GM19240 (cell line): ENCODE data around the gene VTCN1.
"Not testable (repeated sequence)": the region's sequence is repeated elsewhere in the genome, so short reads cannot be mapped to it uniquely, and the experiment has no call there.

Source experiments
- DNase-seq: peaks from one replicate; pipeline ENCODE4 v3.0.0; 2011; ENCODE audit warnings: low spot score; ENCODE audit not compliant: insufficient read length

Gene VTCN1

DNA sequence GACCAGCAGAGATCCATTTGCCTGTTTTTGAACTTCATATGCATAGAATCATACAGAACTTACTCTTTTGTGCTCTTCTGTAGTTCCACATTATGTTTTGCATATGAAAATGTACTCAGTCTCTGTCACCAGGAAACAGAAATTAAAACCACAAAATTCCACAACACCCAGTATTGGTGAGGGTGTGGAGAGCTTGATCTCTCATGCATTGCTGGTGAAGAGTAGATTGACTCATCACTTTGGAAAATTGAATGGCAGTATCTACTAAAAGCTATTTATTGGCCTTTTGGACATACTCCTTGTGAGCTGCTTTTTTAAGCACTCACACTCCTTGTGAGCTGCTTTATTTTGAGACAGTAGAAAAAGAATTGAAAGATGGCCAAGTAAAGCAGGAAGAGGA, 43.3 kb downstream of the VTCN1 start:
- DNase-seq = no peak

GRCh38 chr1:117166076-117166475, 44.7 kb downstream of the VTCN1 start:
- no peak for DNase-seq

DNA sequence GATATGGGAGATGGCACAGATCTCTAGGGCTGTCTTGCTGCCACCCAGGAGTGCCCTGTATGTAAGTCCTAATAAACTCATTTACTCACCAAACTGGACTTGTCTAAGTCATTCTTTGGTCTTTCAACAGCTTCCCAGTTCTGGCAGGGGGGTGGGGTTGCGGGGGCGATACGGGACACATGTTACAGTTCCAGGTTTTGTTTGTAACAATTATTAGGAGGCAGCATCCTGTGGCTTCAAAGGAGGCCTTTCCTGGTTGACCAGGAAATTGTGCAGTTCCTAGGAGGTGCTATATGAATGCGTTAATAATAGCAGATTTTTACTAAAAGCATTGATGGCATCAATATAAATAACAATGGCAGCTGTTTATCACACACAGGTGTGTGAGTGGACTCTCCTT, 46.5 kb downstream of the VTCN1 start:
- DNase-seq = no peak

GRCh38 chr1:117162816-117163215, 47.9 kb downstream of the VTCN1 start:
- DNase-seq = no peak

GRCh38 chr1:117161887-117162286, 48.8 kb downstream of the VTCN1 start:
- no peak for DNase-seq

- DNase-seq = not testable (repeated sequence)
These were observed 59.4 kb downstream of the VTCN1 start for GRCh38 chr1:117151305-117151704.

- no peak for DNase-seq
These were observed 60.4 kb downstream of the VTCN1 start for GRCh38 chr1:117150316-117150715.

DNA sequence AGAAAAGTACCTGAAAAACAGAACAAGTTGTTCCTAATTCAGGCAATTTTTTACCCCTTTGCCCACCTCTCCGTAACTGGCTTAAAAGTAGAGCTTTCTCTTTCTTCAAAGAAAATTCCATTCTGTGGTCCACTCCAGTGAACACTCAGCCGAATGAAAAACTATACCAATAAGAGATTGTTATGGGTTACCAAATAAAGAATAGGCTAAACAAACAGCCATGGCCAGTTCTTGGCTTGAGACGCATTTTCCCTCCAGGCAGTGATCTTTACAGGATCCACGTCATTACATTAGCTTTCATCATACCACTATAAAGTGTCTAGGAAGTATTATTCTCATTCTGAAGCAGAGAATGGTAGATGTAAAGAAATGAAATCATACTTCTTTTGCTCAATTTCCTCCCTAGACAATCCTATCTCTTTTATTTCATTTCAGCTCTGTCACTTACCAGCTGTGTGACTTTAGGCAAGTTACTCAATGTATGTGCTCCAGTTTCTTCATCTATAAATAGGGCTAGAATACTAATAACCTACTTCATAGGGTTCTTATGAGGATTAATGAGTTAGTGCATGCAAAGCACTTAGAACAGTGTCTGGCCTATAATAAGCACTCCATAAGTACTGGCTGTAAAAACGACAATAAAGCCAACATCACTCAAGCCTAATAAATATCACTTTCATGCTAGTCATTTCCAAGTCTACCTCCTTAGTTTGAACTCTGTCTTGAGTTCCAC, 62.7 kb downstream of the VTCN1 start:
- no peak for DNase-seq

DNA sequence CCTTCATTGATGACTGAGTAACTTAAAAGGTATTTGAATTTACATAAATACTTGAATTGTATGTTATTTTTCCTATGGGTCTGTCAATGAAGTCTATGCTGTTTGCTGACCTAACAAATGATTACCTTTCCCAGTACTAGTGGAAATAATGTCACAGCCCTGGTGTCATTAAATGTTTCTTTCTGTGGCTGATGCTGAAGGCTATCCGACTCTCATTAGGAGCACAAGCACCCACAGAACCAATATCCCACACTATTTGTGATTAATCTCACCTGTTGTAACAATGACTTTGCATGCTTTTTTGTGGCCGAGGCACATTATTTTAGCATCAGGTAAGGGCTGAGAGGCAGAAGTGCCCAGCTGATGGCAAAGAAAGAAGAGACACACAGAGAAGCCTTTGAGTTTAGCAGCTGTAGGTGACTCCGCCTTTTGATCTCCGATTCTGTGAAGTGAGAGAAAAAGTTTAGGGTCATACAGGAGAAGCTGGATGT, 63.3 kb downstream of the VTCN1 start:
- DNase-seq = no peak

DNA sequence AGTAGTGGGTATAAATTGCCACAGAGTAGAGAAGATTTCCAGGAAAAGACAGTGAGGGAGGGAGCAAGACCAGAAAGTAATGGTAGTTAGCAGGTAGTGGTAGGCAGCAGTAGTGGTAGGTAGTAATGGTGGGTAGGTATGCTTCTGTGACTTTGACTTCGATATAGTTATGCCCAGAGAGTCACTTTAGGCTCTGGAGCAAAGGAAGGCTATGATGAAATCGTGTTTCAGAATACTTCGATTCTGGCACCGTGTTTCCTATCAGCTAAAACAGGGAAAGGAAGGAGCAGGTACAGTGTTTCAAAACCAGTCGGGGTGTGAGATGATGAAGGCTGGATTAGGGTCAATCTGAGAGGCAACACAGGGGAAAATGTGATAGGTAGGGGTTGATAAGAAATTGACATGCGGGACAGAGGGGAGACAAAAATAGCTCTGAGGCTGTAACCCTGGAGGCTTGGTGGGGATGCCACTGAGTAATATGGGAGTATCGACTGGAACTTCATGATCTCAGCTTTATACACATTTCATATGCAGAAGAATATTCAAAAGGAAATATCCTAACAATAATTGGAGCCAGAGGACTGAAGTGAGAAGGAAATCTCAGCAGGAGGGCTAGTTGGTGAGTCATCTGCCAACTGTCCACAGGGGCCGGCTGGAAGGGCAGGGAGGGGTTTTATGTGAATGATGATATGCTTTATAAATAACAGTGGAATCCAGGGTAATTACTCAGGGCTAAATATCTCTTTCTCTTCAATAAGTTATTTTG, 64.0 kb downstream of the VTCN1 start:
- DNase-seq = no peak

- no peak for DNase-seq
These were observed 64.7 kb downstream of the VTCN1 start for GRCh38 chr1:117146072-117146471.

DNA sequence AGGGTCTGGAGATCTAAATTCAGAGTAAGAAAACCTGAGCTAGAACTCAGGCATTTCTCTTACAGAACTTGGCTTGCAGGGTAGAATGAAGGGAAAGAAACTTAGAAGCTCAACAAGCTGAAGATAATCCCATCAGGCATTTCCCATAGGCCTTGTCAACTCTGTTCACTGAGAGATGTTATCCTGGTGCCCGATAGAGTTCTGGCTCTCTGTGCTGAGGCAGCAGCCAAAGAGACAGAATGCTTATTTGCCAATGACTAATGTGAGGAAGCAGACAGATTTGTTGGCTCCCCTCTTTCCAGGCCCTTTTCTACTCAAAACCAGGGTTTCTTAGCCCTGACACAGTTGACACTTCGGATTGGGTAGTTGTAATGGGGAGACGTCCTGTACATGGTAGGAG, 66.9 kb downstream of the VTCN1 start:
- DNase-seq = no peak

DNA sequence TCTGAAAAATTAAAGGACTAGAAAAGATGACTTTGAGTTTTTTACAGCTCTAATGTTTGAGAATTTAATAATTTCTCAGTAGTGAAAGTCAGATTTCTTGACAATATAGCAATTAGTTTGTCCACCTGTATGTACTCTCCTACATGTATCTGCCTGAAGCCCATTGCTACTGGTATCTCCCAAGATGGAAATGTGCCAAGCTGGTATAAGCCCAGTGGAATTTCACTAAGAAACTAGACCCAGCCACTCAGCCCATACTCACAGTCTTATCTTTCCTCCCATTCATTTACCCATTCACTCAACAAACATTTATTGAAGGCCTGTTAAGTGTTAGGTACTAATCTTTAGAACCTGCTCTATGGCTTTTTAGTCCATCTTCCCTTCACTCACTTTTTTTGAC, 67.6 kb downstream of the VTCN1 start:
- no peak for DNase-seq

- DNase-seq = no peak
These were observed 68.5 kb downstream of the VTCN1 start for GRCh38 chr1:117142200-117142599.

- DNase-seq = no peak
These were observed 72.2 kb downstream of the VTCN1 start for GRCh38 chr1:117138561-117138960.

DNA sequence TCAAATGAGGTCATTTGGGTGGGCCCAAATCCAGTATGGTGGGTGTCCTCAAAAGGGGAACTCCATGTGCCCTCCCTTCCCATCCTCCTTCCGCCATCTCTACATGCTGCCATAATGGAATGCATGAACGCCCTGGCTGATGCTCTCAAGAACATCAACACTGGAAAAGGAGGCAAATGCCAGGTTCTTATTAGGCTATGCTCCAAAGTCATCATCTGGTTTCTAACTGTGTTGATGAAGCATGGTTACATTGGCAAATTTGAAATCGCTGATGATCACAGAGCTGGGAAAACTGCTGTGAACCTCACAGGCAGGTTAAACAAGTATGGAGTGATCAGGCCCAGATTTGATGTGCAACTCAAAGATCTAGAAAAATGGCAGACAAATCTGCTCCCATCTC, 72.6 kb downstream of the VTCN1 start:
- no peak for DNase-seq

- no peak for DNase-seq
These were observed 73.4 kb downstream of the VTCN1 start for GRCh38 chr1:117137281-117137855.

- DNase-seq = no peak
These were observed 74.0 kb downstream of the VTCN1 start for GRCh38 chr1:117136749-117137148.

GRCh38 chr1:117135329-117135728, 75.4 kb downstream of the VTCN1 start:
- no peak for DNase-seq

DNA sequence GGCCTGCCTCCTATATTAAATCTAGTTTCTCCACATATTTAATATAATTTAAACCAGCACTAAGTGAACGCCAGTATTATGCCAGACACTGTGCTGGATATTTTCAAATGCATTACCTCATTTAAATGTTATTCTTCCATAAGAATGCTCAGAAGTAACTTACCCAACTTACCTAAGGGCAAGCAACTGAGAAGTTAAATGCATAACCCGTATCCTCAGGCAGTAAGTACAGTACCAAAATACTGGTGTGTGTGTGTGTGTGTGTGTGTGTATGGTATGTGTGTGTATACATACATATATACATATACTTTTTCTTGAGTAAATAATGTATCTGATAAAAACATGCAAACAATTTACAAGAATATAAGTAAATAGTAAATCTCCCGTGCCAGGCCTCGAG, 80.2 kb downstream of the VTCN1 start:
- DNase-seq = no peak

DNA sequence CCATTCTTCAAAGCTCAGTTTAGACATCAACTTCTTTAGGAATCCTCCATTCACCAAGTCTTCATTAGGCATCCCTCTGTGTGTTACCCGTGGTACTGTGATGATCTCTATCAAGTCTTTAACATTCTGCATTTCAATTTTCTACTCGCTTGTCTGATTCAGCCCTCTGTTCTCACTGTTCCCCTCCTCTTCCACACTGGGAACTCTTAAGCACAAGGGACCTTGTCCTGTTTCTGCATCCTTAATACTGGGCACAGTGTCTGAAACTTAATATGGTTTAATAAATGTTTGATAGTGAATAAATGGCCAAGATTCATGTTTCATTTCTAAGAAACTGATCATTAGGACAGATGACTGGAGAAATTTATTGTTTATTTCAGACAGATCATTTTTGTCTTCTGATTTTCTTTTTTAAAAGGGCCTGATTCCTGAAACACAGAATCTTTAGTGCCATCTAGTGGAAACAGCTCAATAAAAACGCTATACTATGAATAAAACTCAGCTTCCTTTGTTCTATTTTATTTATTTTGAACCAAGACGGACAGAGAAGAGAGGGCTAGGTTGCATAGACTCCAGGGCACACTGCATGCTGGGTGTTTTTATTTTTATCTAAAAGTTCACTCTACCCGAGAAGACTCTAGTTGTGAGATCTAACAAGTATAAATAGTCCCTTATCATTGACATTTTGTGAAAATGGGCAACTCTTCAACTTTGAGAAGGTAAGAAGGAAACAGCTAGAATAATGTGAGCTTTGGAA, 82.2 kb downstream of the VTCN1 start:
- DNase-seq = no peak

- DNase-seq = no peak
These were observed 82.9 kb downstream of the VTCN1 start for GRCh38 chr1:117127795-117128194.
